Esophagus muscularis mucosa (tissue), 4 donors: ENCODE results near the gene CRB1. TPM values are rescaled to one million over a fixed set of nuclear protein-coding genes. Genes with fewer than 3 reads are reported as not detected.

Experiments used
- DNase-seq: peaks from one replicate; pipeline ENCODE4 v3.0.0-alpha.2; 2017; ENCODE audit errors: extremely low spot score
- H3K27ac ChIP-seq, 4 donors: fragments of 200-600 bp; sonication (generic); replicated peaks in 1 of 4; 1 replicate in 3 of 4; 2 replicates in 1 of 4; pipeline ENCODE4 v1.5.1; 2016 to 2019; ENCODE audit warnings: mild to moderate bottlenecking in 1 of 4
- H3K27me3 ChIP-seq, 4 donors: fragments of 200-600 bp; sonication (generic); one replicate each; pipeline versions ENCODE4 v1.5.1 to v1.6.0; 2016 to 2019
- H3K36me3 ChIP-seq, 4 donors: fragments of 200-600 bp; sonication (generic); one replicate each; pipeline ENCODE4 v1.5.1; 2016 to 2019
- H3K4me1 ChIP-seq, 4 donors: fragments of 200-600 bp; sonication (generic); one replicate each; pipeline ENCODE4 v1.5.1; 2016 to 2019
- H3K4me3 ChIP-seq, 4 donors: fragments of 200-600 bp; sonication (generic); 1 replicate in 2 of 4; 2 replicates in 2 of 4; pipeline ENCODE4 v1.5.1; 2016 to 2019; ENCODE audit warnings: mild to moderate bottlenecking in 4 of 4, moderate library complexity in 1 of 4
- H3K9me3 ChIP-seq, 4 donors: fragments of 200-600 bp; sonication (generic); 1 replicate in 3 of 4; 2 replicates in 1 of 4; pipeline ENCODE4 v1.5.1; 2016 to 2019
- EP300 ChIP-seq: sonication (generic); formaldehyde crosslinking; IDR thresholded peaks from one replicate; pipeline ENCODE4 v1.6.1; 2017; ENCODE audit warnings: antibody characterized with exemption
- POLR2A ChIP-seq: fragments of 450-650 bp; IDR thresholded peaks from one replicate; pipeline ENCODE4 v1.6.1; 2017; ENCODE audit warnings: antibody characterized with exemption, moderate library complexity, mild to moderate bottlenecking, low read depth
- POLR2AphosphoS5 ChIP-seq, 2 donors: sonication (generic); formaldehyde crosslinking; IDR thresholded peaks; one replicate each; pipeline ENCODE4 v1.6.1; 2017; ENCODE audit warnings: antibody characterized with exemption in 2 of 2
- WGBS: methylation state at CpG from one replicate; pipeline ENCODE4 v1.1.5; 2018; 5-methylcytosine and 5-hydroxymethylcytosine counted together
- intact Hi-C: fragments of 100-400 bp; cut with DNase I; formaldehyde crosslinking; loops from one replicate; pipeline ENCODE4 v1.15.1; 2023
- total RNA-seq, 4 donors: library from RNA; depleted of rRNA; stranded (reverse); fragments of >200 nt; gene quantifications; one replicate each; pipeline versions ENCODE4 v1.1.0 to v1.2.1, GENCODE V29; 2016
- TF ChIP-seq, protein P1 (sequence below), 3 experiments: fragments of 200-600 bp in 2 of 3; fragments of 450-650 bp in 1 of 3; sonication (generic) in 2 of 3; IDR thresholded peaks; one replicate each; pipeline ENCODE4 v1.5.1; 2017 to 2019; ENCODE audit warnings: antibody characterized with exemption in 3 of 3, mild to moderate bottlenecking in 2 of 3, moderate library complexity in 1 of 3

Gene CRB1
- total RNA-seq, 4 donors from 2014 or later, result 0.23 to 0.83 (median 0.38) TPM

DNA sequence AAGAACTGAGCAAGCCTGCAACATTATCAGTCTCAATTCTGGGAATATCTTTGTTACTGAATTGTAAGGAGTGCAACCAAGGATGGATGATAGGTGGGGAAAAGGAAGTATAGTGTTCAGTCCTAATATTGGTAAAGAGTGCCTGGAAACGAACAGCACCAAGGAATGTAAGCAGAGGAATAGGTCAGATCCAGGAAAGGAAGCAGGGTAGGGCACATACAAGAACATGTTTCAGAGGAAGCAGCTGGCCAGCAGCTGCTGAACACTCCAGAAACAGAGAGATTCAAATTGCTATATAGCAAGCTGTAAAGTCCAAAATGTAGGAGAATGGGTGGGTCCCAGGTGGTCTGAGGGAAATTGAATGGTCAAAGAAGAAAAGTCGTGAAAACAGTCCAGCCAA is 37.9 kb downstream of the CRB1 start:
- H3K4me1 ChIP-seq, result no peaks in the 10 kb centered on the region
- 38% methylated on average over 2 of the region's 2 CpGs for WGBS
- DNase-seq, result no peak
- H3K27me3 ChIP-seq, result no peaks in the 10 kb centered on the region
- intact Hi-C loops, result no loop called here
- H3K9me3 ChIP-seq, result no peaks in the 10 kb centered on the region
- H3K4me3 ChIP-seq, result no peak overlapping the region
- H3K36me3 ChIP-seq, result no peaks in the 10 kb centered on the region
- H3K27ac ChIP-seq, result no peak overlapping the region
- TF ChIP-seq EP300 (no peak), POLR2A (no peak), POLR2AphosphoS5 (IDR thresholded peaks at IDR 0.05) (no peak)
- TF ChIP-seq, protein P1, sequence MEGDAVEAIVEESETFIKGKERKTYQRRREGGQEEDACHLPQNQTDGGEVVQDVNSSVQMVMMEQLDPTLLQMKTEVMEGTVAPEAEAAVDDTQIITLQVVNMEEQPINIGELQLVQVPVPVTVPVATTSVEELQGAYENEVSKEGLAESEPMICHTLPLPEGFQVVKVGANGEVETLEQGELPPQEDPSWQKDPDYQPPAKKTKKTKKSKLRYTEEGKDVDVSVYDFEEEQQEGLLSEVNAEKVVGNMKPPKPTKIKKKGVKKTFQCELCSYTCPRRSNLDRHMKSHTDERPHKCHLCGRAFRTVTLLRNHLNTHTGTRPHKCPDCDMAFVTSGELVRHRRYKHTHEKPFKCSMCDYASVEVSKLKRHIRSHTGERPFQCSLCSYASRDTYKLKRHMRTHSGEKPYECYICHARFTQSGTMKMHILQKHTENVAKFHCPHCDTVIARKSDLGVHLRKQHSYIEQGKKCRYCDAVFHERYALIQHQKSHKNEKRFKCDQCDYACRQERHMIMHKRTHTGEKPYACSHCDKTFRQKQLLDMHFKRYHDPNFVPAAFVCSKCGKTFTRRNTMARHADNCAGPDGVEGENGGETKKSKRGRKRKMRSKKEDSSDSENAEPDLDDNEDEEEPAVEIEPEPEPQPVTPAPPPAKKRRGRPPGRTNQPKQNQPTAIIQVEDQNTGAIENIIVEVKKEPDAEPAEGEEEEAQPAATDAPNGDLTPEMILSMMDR (IDR thresholded peaks at IDR 0.05), result no peak

DNA sequence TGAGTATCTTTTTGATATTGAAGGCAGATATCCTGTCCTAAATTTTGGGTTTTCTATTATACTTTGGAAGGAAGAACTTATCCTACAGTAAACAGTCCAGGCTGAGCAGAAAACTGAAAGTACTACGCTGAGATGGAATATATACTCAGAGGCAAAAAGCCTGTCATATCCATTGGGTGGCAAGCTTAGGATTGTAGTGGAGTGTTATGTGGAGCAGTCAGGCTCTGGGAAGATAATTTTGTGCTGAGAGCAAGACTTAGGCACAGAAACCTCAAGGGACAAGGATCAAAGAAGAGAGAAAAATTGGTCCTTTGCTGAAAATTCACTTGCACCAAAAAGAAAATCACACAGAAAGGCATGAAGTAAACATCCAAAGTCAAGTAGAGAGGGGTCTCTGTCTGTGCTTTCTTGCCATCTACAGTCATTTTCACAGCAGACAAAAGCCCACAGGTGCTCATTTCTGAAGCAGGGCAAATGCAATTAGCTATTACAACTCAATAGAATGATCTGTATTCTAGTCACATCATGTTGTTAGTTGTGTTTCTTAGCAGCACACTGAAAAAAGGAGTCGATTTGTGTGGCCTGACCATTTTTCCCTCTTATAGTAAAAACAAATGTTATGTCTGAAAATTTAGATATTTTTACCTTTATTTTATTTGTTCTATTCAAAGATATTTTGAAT is 38.5 kb downstream of the CRB1 start:
- Histone ChIP-seq H3K4me1 (no peaks in the 10 kb centered on the region), H3K4me3 (no peak overlapping the region), H3K36me3 (no peaks in the 10 kb centered on the region), H3K9me3 (no peaks in the 10 kb centered on the region), H3K27ac (no peak overlapping the region), H3K27me3 (no peaks in the 10 kb centered on the region)
- TF ChIP-seq POLR2A (no peak), EP300 (no peak), POLR2AphosphoS5 (IDR thresholded peaks at IDR 0.05) (no peak)
- TF ChIP-seq, protein P1 (IDR thresholded peaks at IDR 0.05), result no peak
- intact Hi-C loops, result no loop called here
- 84% methylated on average over 2 of the region's 2 CpGs for WGBS
- no peak for DNase-seq

DNA sequence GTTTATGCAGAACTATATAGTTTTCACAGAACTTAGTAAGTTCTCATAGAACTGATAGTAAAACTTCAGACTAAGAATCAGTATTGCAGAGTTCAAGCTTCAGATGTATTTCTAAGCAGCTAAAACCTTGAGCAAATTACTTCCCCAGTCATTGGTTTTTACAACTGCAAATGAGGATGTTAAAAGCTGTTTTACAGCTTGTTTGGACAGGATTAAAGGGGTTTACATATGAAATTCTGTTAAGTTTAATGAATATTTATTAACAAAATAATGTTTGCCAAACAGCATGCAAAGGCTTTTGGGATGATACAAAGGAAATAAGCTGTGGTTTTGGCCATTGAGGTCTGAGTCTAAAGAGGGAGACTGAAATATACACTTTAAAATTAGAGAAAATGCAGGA is 39.1 kb downstream of the CRB1 start:
- Histone ChIP-seq H3K27ac (no peak overlapping the region), H3K27me3 (no peaks in the 10 kb centered on the region), H3K9me3 (no peaks in the 10 kb centered on the region), H3K4me3 (no peak overlapping the region), H3K36me3 (no peaks in the 10 kb centered on the region), H3K4me1 (no peaks in the 10 kb centered on the region)
- TF ChIP-seq POLR2AphosphoS5 (IDR thresholded peaks at IDR 0.05) (no peak), EP300 (no peak), POLR2A (no peak)
- TF ChIP-seq, protein P1 (IDR thresholded peaks at IDR 0.05), result no peak
- intact Hi-C loops, result no loop called here
- DNase-seq, result no peak

DNA sequence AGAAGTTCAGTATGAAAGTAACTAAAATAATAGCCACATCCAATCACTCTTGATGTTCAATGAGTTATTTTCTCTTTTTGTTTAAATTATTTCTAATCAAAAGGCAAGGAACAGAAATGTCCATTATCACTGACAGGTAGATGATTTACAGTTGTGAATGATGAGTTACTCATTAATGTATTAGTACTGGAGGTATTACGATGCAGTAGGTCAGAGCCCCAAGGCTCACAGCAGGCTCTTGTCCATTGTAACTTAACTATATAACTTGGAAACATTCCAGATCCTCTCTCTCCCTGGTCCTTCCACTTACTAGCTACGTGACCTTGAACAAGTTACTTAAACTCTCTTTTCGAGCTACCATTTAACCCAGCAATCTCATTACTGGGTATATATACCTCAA is 39.5 kb downstream of the CRB1 start:
- Histone ChIP-seq H3K27me3 (no peaks in the 10 kb centered on the region), H3K36me3 (no peaks in the 10 kb centered on the region), H3K27ac (no peak overlapping the region), H3K4me1 (no peaks in the 10 kb centered on the region), H3K9me3 (no peaks in the 10 kb centered on the region), H3K4me3 (no peak overlapping the region)
- no peak for TF ChIP-seq POLR2AphosphoS5 (IDR thresholded peaks at IDR 0.05)
- no peak for TF ChIP-seq POLR2A
- TF ChIP-seq, protein P1 (IDR thresholded peaks at IDR 0.05), result no peak
- TF ChIP-seq EP300, result no peak
- 61% methylated on average over 3 of the region's 3 CpGs for WGBS
- intact Hi-C loops, result no loop called here
- DNase-seq, result no peak

DNA sequence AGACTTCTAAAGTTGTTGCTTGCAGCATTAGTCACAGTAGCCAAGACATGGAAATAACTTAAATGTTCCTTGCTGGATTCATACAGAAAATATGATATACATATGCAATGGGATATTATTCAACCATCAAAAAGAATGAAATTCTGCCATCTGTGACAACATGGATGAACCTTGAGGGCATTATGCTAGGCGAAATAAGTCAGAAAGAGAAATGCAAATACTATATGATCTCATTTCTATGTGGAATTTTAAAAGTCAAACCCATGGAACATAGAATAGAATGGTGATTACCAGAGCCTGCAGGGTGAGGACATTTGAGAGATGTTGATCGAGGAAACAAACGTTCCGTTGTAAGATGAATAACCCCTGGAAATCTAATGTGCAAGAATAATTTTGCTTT is 43.0 kb downstream of the CRB1 start:
- 82% methylated on average over 4 of the region's 4 CpGs for WGBS
- no peak overlapping the region for H3K4me3 ChIP-seq
- intact Hi-C loops, result no loop called here
- no peaks in the 10 kb centered on the region for H3K36me3 ChIP-seq
- TF ChIP-seq POLR2AphosphoS5 (IDR thresholded peaks at IDR 0.05) (no peak), POLR2A (no peak), EP300 (no peak)
- TF ChIP-seq, protein P1 (IDR thresholded peaks at IDR 0.05), result no peak
- DNase-seq, result no peak
- H3K9me3 ChIP-seq, result no peaks in the 10 kb centered on the region
- H3K27ac ChIP-seq, result no peak overlapping the region
- H3K4me1 ChIP-seq, result no peaks in the 10 kb centered on the region
- no peaks in the 10 kb centered on the region for H3K27me3 ChIP-seq
